Endodermal cell (in vitro differentiated cells): ENCODE results near the gene FPR2. TPM values are rescaled to one million over a fixed set of nuclear protein-coding genes. Genes with fewer than 3 reads are reported as not detected.

Experiments
- DNase-seq: peaks from one replicate; pipeline ENCODE4 v3.0.0-alpha.2; 2017
- H3K27ac ChIP-seq: 2 replicates; pipeline ENCODE4 v1.5.1; 2013; ENCODE audit warnings: mild to moderate bottlenecking, low read depth, low read length, moderate library complexity
- H3K27me3 ChIP-seq: 2 replicates; pipeline ENCODE4 v1.6.1; 2013; ENCODE audit warnings: mild to moderate bottlenecking, low read length, moderate library complexity; ENCODE audit not compliant: insufficient read depth, control insufficient read depth, poor library complexity, severe bottlenecking
- H3K36me3 ChIP-seq: 2 replicates; pipeline ENCODE4 v1.7.0; 2013; ENCODE audit warnings: mild to moderate bottlenecking, low read length, moderate library complexity; ENCODE audit not compliant: control insufficient read depth, insufficient read depth
- H3K4me1 ChIP-seq: one replicate; pipeline ENCODE4 v1.7.0; 2013; ENCODE audit warnings: low read length; ENCODE audit not compliant: control insufficient read depth, insufficient read depth
- H3K4me3 ChIP-seq: 2 replicates; pipeline ENCODE4 v1.5.1; 2013; ENCODE audit warnings: mild to moderate bottlenecking, low read length, moderate library complexity
- H3K9ac ChIP-seq: 2 replicates; pipeline ENCODE4 v1.6.1; 2013; ENCODE audit warnings: mild to moderate bottlenecking, low read length, moderate library complexity; ENCODE audit not compliant: poor library complexity, severe bottlenecking; ENCODE audit errors: extremely low read depth
- H3K9me3 ChIP-seq: 2 replicates; pipeline ENCODE4 v1.6.1; 2013; ENCODE audit warnings: mild to moderate bottlenecking, low read length, moderate library complexity; ENCODE audit not compliant: control insufficient read depth
- H3K27ac Mint-ChIP-seq: 2 replicates; pipeline ENCODE4 v1.8.0; 2020; ENCODE audit warnings: mixed read lengths
- H3K27me3 Mint-ChIP-seq: 2 replicates; pipeline ENCODE4 v1.8.0; 2021; ENCODE audit warnings: mild to moderate bottlenecking, mixed read lengths; ENCODE audit not compliant: insufficient read depth
- H3K36me3 Mint-ChIP-seq: 2 replicates; pipeline ENCODE4 v1.8.0; 2020; ENCODE audit warnings: low read depth, mixed read lengths
- H3K4me1 Mint-ChIP-seq: 2 replicates; pipeline ENCODE4 v1.8.0; 2020; ENCODE audit warnings: mixed read lengths
- H3K4me3 Mint-ChIP-seq: 2 replicates; pipeline ENCODE4 v1.8.0; 2020; ENCODE audit warnings: mild to moderate bottlenecking, moderate library complexity, mixed read lengths
- H3K9me3 Mint-ChIP-seq: 2 replicates; pipeline ENCODE4 v1.8.0; 2020; ENCODE audit warnings: mild to moderate bottlenecking, mixed read lengths
- CTCF ChIP-seq: fragments of 200-600 bp; sonication (generic); conservative IDR thresholded peaks from 2 replicates; pipeline ENCODE4 v1.5.0; 2021; ENCODE audit warnings: antibody characterized with exemption, mild to moderate bottlenecking
- WGBS, 2 experiments: methylation state at CpG; one replicate each; pipeline versions ENCODE4 v1.1.5 to v1.1.7; 2013; ENCODE audit warnings: missing lambda C conversion rate in 2 of 2, mixed read lengths in 1 of 2; ENCODE audit not compliant: insufficient coverage in 1 of 2, insufficient read length in 1 of 2; 5-methylcytosine and 5-hydroxymethylcytosine counted together
- total RNA-seq, 2 donors: library from RNA; stranded (reverse); fragmentation: NEBNext Ultra II Directional in 1 of 2; extraction: Animal tissue kit (Norgen Biotek cat#: 25700) in 1 of 2; gene quantifications; 2 replicates in 1 of 2; 3 replicates in 1 of 2; pipeline ENCODE4 v1.2.1, GENCODE V29; 2021

FPR2 gene
- total RNA-seq, 2 donors from 2014 or later, result 0.11 TPM; not detected in 1

GRCh38 chr19:51727349-51727880, 33.6 kb upstream of the FPR2 start:
- Mint-ChIP-seq H3K9me3 (peaks cover 30% of the 10 kb centered on the region), H3K27me3 (peaks cover 33% of the 10 kb centered on the region), H3K4me3 (no peak overlapping the region), H3K4me1 (no peaks in the 10 kb centered on the region), H3K27ac (no peak overlapping the region), H3K36me3 (no peaks in the 10 kb centered on the region)
- Histone ChIP-seq H3K4me1 (no peaks in the 10 kb centered on the region), H3K9me3 (no peaks in the 10 kb centered on the region), H3K27me3 (peaks cover 6% of the 10 kb centered on the region), H3K36me3 (no peaks in the 10 kb centered on the region), H3K9ac (no peak overlapping the region), H3K4me3 (no peak overlapping the region), H3K27ac (no peak overlapping the region)
- no peak for TF ChIP-seq CTCF
- DNase-seq, result no peak
- WGBS, 2 experiments, result 87 to 92% methylated on average over 5 to 7 of the region's 7 CpGs

- Mint-ChIP-seq H3K9me3 (peaks cover 32% of the 10 kb centered on the region), H3K4me3 (no peak overlapping the region), H3K27ac (no peak overlapping the region), H3K36me3 (no peaks in the 10 kb centered on the region), H3K4me1 (no peaks in the 10 kb centered on the region), H3K27me3 (peaks cover 15% of the 10 kb centered on the region)
- 74% methylated on average over 2 of the region's 2 CpGs; no CpG with 5 or more reads in 1 of the 2 experiments for WGBS, 2 experiments
- Histone ChIP-seq H3K9me3 (no peaks in the 10 kb centered on the region), H3K9ac (no peak overlapping the region), H3K36me3 (no peaks in the 10 kb centered on the region), H3K27me3 (peaks cover under 1% of the 10 kb centered on the region), H3K4me3 (no peak overlapping the region), H3K4me1 (no peaks in the 10 kb centered on the region), H3K27ac (no peak overlapping the region)
- DNase-seq, result no peak
- no peak for TF ChIP-seq CTCF
These were observed 31.2 kb upstream of the FPR2 start for GRCh38 chr19:51729781-51730180.

- no peak for TF ChIP-seq CTCF
- no peaks in the 10 kb centered on the region for H3K9me3 ChIP-seq
- no peak overlapping the region for H3K9ac ChIP-seq
- DNase-seq, result no peak
- Mint-ChIP-seq H3K36me3 (no peaks in the 10 kb centered on the region), H3K27ac (no peak overlapping the region), H3K9me3 (peaks cover 31% of the 10 kb centered on the region), H3K27me3 (peaks cover 6% of the 10 kb centered on the region), H3K4me1 (no peaks in the 10 kb centered on the region), H3K4me3 (no peak overlapping the region)
- H3K27ac ChIP-seq, result no peak overlapping the region
- no peaks in the 10 kb centered on the region for H3K27me3 ChIP-seq
- no peaks in the 10 kb centered on the region for H3K4me1 ChIP-seq
- no peak overlapping the region for H3K4me3 ChIP-seq
- WGBS, 2 experiments, result 72 to 80% methylated on average over 1 to 6 of the region's 7 CpGs
- no peaks in the 10 kb centered on the region for H3K36me3 ChIP-seq
These were observed 27.0 kb upstream of the FPR2 start for GRCh38 chr19:51733742-51734522.
